ENCODE measurements around the gene KDM2B.
"Not testable (repeated sequence)": the region's sequence is repeated elsewhere in the genome, so short reads cannot be mapped to it uniquely, and the experiment has no call there.

KDM2B gene

DNA sequence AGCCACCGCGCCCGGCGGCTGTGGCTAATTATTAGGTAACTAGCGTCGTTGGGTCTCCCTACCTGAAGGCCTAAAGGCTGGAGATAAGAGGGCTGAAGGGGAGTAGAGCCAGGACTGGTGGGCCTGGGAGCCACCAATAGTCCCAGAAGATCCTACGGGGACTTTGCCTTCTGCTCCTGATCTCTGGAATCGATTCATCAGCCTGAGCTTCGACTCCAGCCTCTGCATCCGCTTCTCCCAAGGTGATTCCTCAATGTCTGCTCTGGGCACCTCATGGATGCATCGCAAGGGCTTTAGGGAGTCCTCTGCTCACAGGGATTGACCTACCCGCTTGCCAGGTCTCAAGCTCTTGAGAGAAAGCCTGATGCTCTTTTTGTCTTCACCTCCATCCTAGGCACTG, 14.7 kb upstream of the KDM2B start:
- H3K9me3 ChIP-seq (replicated peaks in 1 of 2; ENCODE audit: control insufficient read depth in 2 of 2, insufficient read depth in 1 of 2, low read depth in 1 of 2, low read length in 2 of 2) = no peaks in the 10 kb centered on the region
- no CpG with 5 or more reads among the region's 12 CpGs for WGBS, 2 donors (ENCODE audit: extremely low coverage in 2 of 2, insufficient read length in 2 of 2, insufficient replicate concordance in 1 of 2)

DNA sequence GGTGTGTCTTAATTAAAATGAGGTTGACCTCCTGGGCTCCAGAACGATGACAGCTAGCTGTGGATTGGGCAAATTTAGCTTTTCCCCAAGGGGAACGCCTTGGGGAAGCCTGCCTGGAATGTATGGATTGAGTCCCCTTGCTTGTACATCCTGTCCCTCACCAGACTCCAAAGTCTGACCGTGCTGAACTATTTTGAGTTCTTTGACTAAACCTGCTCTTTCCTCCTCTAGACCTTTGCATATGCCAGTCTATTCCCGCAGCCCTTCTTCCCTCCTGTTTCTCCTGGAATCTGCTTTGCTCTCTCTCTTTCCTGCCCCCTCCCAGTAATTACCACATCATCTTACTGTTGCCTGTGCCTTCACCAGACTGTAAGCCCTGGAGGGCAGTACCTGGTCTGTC, 11.5 kb upstream of the KDM2B start:
- no peak overlapping the region for H4K8ac ChIP-seq (ENCODE audit: low read depth, low read length)
- H3K36me3 ChIP-seq (replicated peaks in 1 of 2; ENCODE audit: control insufficient read depth in 2 of 2, insufficient read depth in 2 of 2, low read length in 2 of 2) = peaks cover 26 to 38% of the 10 kb centered on the region in 2 donors
- H3K23ac ChIP-seq (ENCODE audit: low read depth, low read length, poor library complexity) = no peak overlapping the region
- no peak overlapping the region for H3K18ac ChIP-seq (ENCODE audit: low read length)
- H2AK5ac ChIP-seq (ENCODE audit: low read depth, low read length) = no peak overlapping the region
- no peak overlapping the region for H3K27ac ChIP-seq (replicated peaks; ENCODE audit: low read length)
- no peak overlapping the region for H4K91ac ChIP-seq (ENCODE audit: low read depth, low read length, poor library complexity)
- H3K9me3 ChIP-seq (replicated peaks in 1 of 2; ENCODE audit: control insufficient read depth in 2 of 2, insufficient read depth in 1 of 2, low read depth in 1 of 2, low read length in 2 of 2) = no peaks in the 10 kb centered on the region
- H3K9ac ChIP-seq (ENCODE audit: low read depth, low read length, poor library complexity) = no peak overlapping the region
- H2BK120ac ChIP-seq (ENCODE audit: low read depth, low read length) = no peak overlapping the region
- H3K14ac ChIP-seq (ENCODE audit: low read length) = no peak overlapping the region
- H3K4me2 ChIP-seq (ENCODE audit: insufficient read depth, low read length, poor library complexity, severe bottlenecking) = no peak overlapping the region
- H2BK12ac ChIP-seq (ENCODE audit: low read length) = no peak overlapping the region
- H3K4me1 ChIP-seq (ENCODE audit: control insufficient read depth in 2 of 2, insufficient read depth in 1 of 2, low read depth in 1 of 2, low read length in 2 of 2) = peaks cover 3 to 6% of the 10 kb centered on the region in 2 donors
- no peaks in the 10 kb centered on the region for H3K27me3 ChIP-seq (ENCODE audit: control insufficient read depth in 3 of 3, insufficient read depth in 3 of 3, low read depth in 1 of 3, low read length in 3 of 3)
- WGBS, 2 donors (ENCODE audit: extremely low coverage in 2 of 2, insufficient read length in 2 of 2, insufficient replicate concordance in 1 of 2) = no CpG with 5 or more reads among the region's 4 CpGs
- H2BK15ac ChIP-seq (ENCODE audit: low read length) = no peak overlapping the region
- no peak overlapping the region for H3K4me3 ChIP-seq (ENCODE audit: low read length in 2 of 2)
- no peak overlapping the region for H3K4ac ChIP-seq (ENCODE audit: low read length)
- no peak for DNase-seq (ENCODE audit: low spot score)
- H3K79me1 ChIP-seq (ENCODE audit: low read depth, low read length) = peaks cover 2% of the 10 kb centered on the region
- no peak overlapping the region for H2AFZ ChIP-seq (ENCODE audit: low read length)
- H2BK5ac ChIP-seq (ENCODE audit: low read length) = no peak overlapping the region

More for the DNA sequence above, 14.7 kb upstream of the KDM2B start:
- peaks cover 2% of the 10 kb centered on the region for H3K79me1 ChIP-seq (ENCODE audit: low read depth, low read length)
- no peak overlapping the region for H2AFZ ChIP-seq (ENCODE audit: low read length)
- no peak overlapping the region for H3K4me2 ChIP-seq (ENCODE audit: insufficient read depth, low read length, poor library complexity, severe bottlenecking)
- H3K14ac ChIP-seq (ENCODE audit: low read length) = no peak overlapping the region
- H3K27me3 ChIP-seq (ENCODE audit: control insufficient read depth in 3 of 3, insufficient read depth in 3 of 3, low read depth in 1 of 3, low read length in 3 of 3) = no peaks in the 10 kb centered on the region
- no peak overlapping the region for H3K4me3 ChIP-seq (ENCODE audit: low read length in 2 of 2)
- H2BK120ac ChIP-seq (ENCODE audit: low read depth, low read length) = no peak overlapping the region
- H3K27ac ChIP-seq (replicated peaks; ENCODE audit: low read length) = no peak overlapping the region
- no peak overlapping the region for H4K8ac ChIP-seq (ENCODE audit: low read depth, low read length)
- no peak overlapping the region for H4K91ac ChIP-seq (ENCODE audit: low read depth, low read length, poor library complexity)
- no peak overlapping the region for H2BK5ac ChIP-seq (ENCODE audit: low read length)
- DNase-seq (ENCODE audit: low spot score) = no peak
- no peak overlapping the region for H2BK12ac ChIP-seq (ENCODE audit: low read length)
- H3K23ac ChIP-seq (ENCODE audit: low read depth, low read length, poor library complexity) = no peak overlapping the region
- H3K9ac ChIP-seq (ENCODE audit: low read depth, low read length, poor library complexity) = no peak overlapping the region
- H3K4ac ChIP-seq (ENCODE audit: low read length) = no peak overlapping the region
- H2BK15ac ChIP-seq (ENCODE audit: low read length) = no peak overlapping the region
- no peak overlapping the region for H3K18ac ChIP-seq (ENCODE audit: low read length)
- peak overlapping the region; percentile 11 for H2AK5ac ChIP-seq (ENCODE audit: low read depth, low read length)
- peaks cover 3 to 4% of the 10 kb centered on the region in 2 donors for H3K4me1 ChIP-seq (ENCODE audit: control insufficient read depth in 2 of 2, insufficient read depth in 1 of 2, low read depth in 1 of 2, low read length in 2 of 2)
- H3K36me3 ChIP-seq (replicated peaks in 1 of 2; ENCODE audit: control insufficient read depth in 2 of 2, insufficient read depth in 2 of 2, low read length in 2 of 2) = peaks cover 30 to 47% of the 10 kb centered on the region in 2 donors

DNA sequence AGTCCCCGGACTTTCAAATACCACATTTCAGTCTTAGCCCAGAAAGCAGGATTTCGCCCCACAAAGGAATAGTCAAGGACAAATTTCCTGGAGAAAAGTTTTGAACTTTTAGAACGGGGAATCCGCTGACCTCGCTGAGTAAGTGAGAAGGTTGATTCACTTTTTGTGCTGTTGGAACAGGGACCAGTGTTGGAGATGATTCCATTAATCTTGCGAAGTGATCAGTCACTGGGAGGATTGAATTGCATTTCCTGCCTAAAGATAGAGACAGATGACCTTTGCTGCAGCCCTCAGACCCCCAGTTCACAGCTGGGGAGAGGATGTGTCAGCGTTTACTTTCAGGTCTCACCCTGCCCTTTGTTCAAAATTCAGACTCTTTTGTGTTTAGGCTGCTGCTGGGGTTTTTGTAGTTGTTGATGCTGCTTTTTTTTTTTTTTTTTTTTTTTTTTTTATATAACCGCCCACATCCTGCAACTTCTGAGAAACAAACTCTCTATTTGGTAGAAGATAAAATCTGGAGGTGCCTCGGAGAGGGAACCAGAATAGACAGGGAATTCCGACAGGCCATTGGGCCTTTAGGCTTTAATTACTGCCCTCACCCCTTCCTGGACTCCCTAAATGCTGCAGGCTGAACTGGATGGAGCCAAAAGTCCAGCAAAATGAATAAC, 9.8 kb upstream of the KDM2B start:
- H3K4ac ChIP-seq (ENCODE audit: low read length) = no peak overlapping the region
- H3K9ac ChIP-seq (ENCODE audit: low read depth, low read length, poor library complexity) = no peak overlapping the region
- no peak overlapping the region for H3K18ac ChIP-seq (ENCODE audit: low read length)
- H3K4me1 ChIP-seq (ENCODE audit: control insufficient read depth in 2 of 2, insufficient read depth in 1 of 2, low read depth in 1 of 2, low read length in 2 of 2) = peaks cover 4 to 6% of the 10 kb centered on the region in 2 donors
- peaks cover 17 to 23% of the 10 kb centered on the region in 2 donors for H3K36me3 ChIP-seq (replicated peaks in 1 of 2; ENCODE audit: control insufficient read depth in 2 of 2, insufficient read depth in 2 of 2, low read length in 2 of 2)
- peaks cover 2% of the 10 kb centered on the region for H3K79me1 ChIP-seq (ENCODE audit: low read depth, low read length)
- peak overlapping the region; percentile 84 for H3K27ac ChIP-seq (replicated peaks; ENCODE audit: low read length)
- H2BK5ac ChIP-seq (ENCODE audit: low read length) = no peak overlapping the region
- peak overlapping the region in 1 of 2 donors; percentile 40 for H3K4me3 ChIP-seq (ENCODE audit: low read length in 2 of 2)
- no peak overlapping the region for H3K23ac ChIP-seq (ENCODE audit: low read depth, low read length, poor library complexity)
- peak overlapping the region; percentile 38 for H3K4me2 ChIP-seq (ENCODE audit: insufficient read depth, low read length, poor library complexity, severe bottlenecking)
- H4K91ac ChIP-seq (ENCODE audit: low read depth, low read length, poor library complexity) = no peak overlapping the region
- H3K14ac ChIP-seq (ENCODE audit: low read length) = no peak overlapping the region
- H3K27me3 ChIP-seq (ENCODE audit: control insufficient read depth in 3 of 3, insufficient read depth in 3 of 3, low read depth in 1 of 3, low read length in 3 of 3) = no peaks in the 10 kb centered on the region
- no peak overlapping the region for H2BK120ac ChIP-seq (ENCODE audit: low read depth, low read length)
- H4K8ac ChIP-seq (ENCODE audit: low read depth, low read length) = no peak overlapping the region
- DNase-seq (ENCODE audit: low spot score) = peak; percentile 63
- H2BK12ac ChIP-seq (ENCODE audit: low read length) = no peak overlapping the region
- no CpG with 5 or more reads among the region's 10 CpGs for WGBS, 2 donors (ENCODE audit: extremely low coverage in 2 of 2, insufficient read length in 2 of 2, insufficient replicate concordance in 1 of 2)
- peak overlapping the region; percentile 82 for H2AFZ ChIP-seq (ENCODE audit: low read length)
- H2AK5ac ChIP-seq (ENCODE audit: low read depth, low read length) = no peak overlapping the region
- H2BK15ac ChIP-seq (ENCODE audit: low read length) = no peak overlapping the region
- no peaks in the 10 kb centered on the region for H3K9me3 ChIP-seq (replicated peaks in 1 of 2; ENCODE audit: control insufficient read depth in 2 of 2, insufficient read depth in 1 of 2, low read depth in 1 of 2, low read length in 2 of 2)

DNA sequence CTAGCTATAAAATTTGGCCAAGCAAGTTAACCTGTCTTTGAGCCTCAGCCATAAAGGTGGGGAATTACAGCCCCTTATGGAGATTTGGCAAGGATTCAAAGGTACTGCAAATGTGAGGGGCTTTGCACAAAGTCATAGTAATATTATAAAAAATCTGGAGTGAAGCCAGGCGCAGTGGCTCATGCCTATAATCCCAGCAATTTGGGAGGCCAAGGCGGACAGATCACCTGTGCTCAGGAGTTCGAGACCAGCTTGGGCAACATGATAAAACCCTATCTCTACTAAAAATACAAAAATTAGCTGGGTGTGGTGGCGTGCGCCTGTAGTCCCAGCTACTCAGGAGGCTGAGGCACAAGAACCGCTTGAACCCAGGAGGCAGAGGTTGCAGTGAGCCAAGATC, 4.1 kb upstream of the KDM2B start:
- not testable (repeated sequence) for H3K4me3 ChIP-seq (ENCODE audit: low read length in 2 of 2); H4K8ac ChIP-seq (ENCODE audit: low read depth, low read length); H3K79me1 ChIP-seq (ENCODE audit: low read depth, low read length); H3K27me3 ChIP-seq (ENCODE audit: control insufficient read depth in 3 of 3, insufficient read depth in 3 of 3, low read depth in 1 of 3, low read length in 3 of 3); H3K4ac ChIP-seq (ENCODE audit: low read length); H4K91ac ChIP-seq (ENCODE audit: low read depth, low read length, poor library complexity); H3K27ac ChIP-seq (replicated peaks; ENCODE audit: low read length); H3K4me1 ChIP-seq (ENCODE audit: control insufficient read depth in 2 of 2, insufficient read depth in 1 of 2, low read depth in 1 of 2, low read length in 2 of 2); H3K4me2 ChIP-seq (ENCODE audit: insufficient read depth, low read length, poor library complexity, severe bottlenecking); H3K36me3 ChIP-seq (replicated peaks in 1 of 2; ENCODE audit: control insufficient read depth in 2 of 2, insufficient read depth in 2 of 2, low read length in 2 of 2); H3K14ac ChIP-seq (ENCODE audit: low read length); H2BK5ac ChIP-seq (ENCODE audit: low read length); H2AFZ ChIP-seq (ENCODE audit: low read length); H3K9ac ChIP-seq (ENCODE audit: low read depth, low read length, poor library complexity); H2AK5ac ChIP-seq (ENCODE audit: low read depth, low read length); DNase-seq (ENCODE audit: low spot score); H2BK120ac ChIP-seq (ENCODE audit: low read depth, low read length); H3K23ac ChIP-seq (ENCODE audit: low read depth, low read length, poor library complexity); H3K9me3 ChIP-seq (replicated peaks in 1 of 2; ENCODE audit: control insufficient read depth in 2 of 2, insufficient read depth in 1 of 2, low read depth in 1 of 2, low read length in 2 of 2); H2BK15ac ChIP-seq (ENCODE audit: low read length); H3K18ac ChIP-seq (ENCODE audit: low read length); H2BK12ac ChIP-seq (ENCODE audit: low read length)
- no CpG with 5 or more reads among the region's 6 CpGs for WGBS, 2 donors (ENCODE audit: extremely low coverage in 2 of 2, insufficient read length in 2 of 2, insufficient replicate concordance in 1 of 2)

Data from neuronal stem cell (in vitro differentiated cells).